ENCODE results near the gene DNASE1.

Gene DNASE1

GRCh38 chr16:3701531-3701930 lies 47.0 kb downstream of the DNASE1 start:
- DNase-seq, result no peak

DNA sequence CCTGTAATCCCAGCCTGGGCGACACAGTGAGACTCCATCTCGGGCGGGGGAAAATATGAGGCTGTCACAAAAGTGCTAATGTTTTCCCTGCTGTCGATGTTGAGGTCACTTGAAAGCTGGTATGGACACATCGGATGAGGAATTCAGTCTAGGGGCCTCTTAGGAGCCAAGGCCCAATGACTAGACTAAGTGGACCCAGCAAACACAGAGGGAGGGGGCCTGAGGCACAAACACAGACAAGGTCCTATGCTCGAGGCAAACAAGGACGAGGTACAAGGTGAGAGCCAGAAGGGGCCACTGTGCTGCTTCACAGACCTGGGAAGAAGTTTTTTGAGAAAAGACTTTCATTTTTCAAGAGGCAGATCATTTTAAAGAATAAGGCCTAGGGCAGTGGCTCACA lies 47.6 kb downstream of the DNASE1 start:
- no peak for DNase-seq

DNA sequence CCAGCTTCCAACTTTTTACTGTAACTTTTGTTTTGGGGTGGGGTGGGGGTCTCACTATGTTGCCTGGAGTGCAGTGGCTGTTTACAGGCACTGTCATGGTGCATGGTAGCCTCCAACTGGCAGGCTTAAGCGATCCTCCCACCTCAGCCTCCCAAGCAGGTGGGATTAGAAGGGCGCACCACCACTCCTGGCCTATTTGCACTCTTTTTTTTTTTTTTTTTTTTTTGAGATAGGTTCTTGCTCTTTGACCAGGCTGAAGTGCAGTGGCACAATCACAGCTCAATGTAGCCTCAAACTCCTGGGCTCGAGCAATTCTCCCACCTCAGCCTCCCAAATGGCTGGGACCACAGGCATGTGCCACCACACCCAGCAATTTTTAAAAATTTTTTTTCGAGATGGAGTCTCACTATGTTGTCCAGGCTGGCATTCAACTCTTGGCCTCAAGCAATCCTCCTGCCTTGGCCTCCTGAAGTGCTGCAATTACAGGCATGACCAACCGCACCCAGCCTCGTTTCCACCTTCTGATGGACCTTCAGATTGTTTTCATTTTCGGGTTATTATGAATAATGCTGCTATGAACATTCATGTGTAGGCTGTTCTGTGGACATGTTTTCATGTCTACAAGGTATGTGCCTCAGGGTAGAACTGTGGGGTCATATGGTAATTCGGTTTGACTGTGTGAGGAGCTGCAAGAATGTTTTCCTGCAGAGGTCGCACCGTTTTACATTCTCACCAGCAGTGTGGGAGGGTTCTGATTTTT lies 51.9 kb downstream of the DNASE1 start:
- DNase-seq, result no peak

Data from amniotic stem cell (primary cell).